GM18526 (cell line): ENCODE results near the gene PAGE1.

Experiments used
- POLR2A ChIP-seq: IDR thresholded peaks from 3 replicates; pipeline ENCODE4 v1.6.1; 2011; ENCODE audit not compliant: insufficient read length; ENCODE audit errors: extremely low read depth

PAGE1 gene, protein sequence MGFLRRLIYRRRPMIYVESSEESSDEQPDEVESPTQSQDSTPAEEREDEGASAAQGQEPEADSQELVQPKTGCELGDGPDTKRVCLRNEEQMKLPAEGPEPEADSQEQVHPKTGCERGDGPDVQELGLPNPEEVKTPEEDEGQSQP

DNA sequence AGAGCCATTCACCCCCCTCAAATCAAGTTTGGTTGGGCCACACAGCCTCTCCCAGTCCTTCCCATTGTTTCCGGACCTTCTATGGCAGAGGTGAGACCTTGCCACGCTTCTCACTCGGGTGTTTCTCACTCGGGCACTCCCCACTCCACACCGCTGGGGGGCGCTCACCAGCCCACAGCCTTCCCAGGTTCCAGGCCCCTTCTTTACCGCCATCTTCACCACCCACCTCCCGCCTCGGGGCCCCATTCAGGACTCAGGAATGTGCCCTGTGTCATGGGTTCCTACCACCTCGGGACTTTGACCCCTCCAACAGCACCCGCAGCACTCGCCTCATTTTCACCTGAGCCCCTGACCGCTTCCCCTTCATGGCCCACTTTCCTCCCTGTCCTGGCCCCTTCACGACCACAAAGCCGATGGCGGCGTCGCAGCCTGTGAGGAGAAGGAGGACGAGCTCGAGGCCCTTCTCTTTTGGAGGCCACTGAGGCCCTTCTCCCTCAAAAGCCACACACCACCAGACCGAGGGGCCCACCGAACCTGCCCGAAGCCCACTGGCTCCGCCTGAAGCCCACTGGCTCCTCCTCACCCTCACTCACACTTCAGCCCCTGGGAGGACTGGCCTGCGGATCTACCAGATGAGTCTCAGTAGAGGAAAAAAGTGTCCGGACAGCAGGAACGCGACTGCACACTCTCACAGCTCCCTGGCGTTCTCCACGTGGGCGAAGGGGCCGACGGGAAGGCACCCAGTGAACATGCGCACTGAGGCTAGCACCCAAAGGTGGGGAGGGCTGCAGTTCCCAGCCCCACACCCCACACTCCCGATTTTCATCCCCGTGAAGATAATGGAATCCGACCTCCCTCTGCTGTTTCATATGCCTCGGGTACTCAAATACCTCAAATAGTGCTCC, at the start of gene PAGE1:
TSS of gene PAGE1 (minus strand) at position 709 of the 905 bp plus-strand sequence. CDS start 1,214 bp downstream, outside the sequence.
- TF ChIP-seq POLR2A, result no peak

DNA sequence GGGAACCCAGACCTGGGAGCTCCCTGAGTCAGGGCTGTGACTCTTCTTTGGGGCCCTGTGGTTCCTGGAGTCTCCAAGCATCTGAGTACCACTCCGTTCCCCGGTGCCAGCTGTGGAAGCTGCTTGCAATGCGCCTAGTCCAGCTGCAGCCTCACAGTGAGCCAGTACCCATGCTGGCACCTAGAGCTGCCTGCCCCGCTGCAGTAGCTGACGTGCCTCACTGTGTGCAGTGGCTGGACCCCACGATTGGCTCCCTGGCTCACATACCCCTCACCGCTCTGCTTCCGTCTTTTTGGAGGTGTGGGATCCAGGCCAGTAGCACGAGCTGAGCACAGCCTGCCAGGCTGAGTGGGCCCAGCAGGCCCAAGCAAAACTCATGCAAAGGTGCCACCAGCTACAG, 32.1 kb upstream of the PAGE1 start:
- TF ChIP-seq POLR2A, result no peak

DNA sequence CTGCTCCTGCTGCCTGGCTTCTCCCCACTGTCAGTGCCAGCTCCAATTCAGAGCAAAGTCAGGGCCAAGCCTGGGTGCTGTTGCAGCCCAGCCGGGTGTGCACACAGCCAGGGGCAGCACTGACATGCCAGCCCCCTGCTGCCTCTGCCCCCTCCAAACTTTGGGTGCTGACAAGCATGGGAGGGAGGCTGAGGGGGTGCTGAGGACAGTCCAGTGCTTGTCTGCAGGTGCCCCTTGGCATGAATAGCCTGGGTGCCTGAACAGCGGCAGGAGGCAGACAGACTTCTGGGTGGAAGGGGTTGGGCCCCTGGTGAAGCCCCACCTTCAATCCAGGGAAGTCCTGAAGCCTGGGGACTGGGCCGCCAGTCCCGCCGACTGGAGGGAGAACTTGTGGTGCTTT, 31.2 kb upstream of the PAGE1 start:
- TF ChIP-seq POLR2A, result no peak

DNA sequence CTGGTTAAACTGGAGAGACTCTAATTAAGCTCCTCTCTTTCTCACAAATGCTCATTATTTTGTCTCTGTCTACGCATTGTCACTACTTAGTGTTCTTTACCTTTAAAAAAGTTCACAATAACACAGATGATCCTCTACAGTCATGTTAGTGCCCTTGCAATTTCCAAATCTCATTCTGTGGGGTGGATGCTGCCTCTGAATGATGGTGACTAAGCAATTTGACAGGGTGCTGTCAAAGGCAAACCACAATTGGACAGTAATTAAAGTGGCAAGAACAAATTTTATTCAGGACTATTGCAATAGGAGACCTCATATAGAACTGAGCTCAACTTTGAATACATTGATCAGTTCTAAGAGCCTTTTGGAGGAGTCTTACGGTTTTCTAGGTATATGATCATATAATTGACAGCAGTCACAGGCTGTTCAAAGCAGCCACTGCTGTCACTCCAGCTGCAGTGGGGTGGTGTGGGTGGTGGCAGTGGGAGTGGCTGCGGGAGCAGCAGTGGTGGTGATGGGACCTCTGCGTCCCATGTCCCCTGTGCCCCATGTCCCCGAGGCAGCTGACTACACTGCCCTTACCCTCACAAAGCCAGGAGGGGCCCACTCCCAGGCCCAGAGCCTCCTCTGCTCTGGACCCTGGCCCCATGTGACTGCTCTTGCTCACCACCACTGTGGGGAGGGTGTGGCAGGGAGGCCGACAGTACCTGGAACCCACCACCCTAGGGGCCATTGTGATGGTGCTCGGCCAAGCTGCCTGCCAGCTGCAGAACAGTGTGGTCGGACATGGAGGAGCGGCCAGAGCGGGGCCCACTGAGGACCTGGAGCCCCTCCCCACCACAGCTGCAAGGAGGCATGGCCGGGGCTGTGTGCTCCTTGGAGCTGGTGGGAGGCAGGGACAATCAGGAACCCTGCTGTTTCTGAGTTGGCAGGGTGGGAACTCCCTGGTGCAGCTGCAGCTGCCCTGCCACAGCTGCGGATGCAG, 30.4 kb upstream of the PAGE1 start:
- no peak for TF ChIP-seq POLR2A

DNA sequence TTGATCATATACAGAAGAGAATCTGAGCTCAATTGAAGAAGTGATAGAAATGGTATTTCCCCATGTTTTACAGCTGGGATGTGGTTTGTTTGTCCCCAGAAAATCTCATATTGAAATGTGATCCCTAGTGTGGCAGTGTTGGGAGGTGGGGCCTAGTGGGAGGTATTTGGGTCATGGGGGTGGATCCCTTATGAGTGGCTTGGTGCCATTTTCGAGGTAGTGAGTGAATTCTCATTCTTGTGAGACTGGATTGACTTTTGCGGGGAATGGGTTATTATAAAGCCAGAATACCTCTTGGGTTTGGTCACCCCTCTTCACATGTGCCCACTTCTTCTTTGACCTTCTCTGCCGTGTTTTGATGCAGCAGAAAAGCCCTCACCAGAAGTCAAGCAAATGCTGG, 29.6 kb upstream of the PAGE1 start:
- no peak for TF ChIP-seq POLR2A

DNA sequence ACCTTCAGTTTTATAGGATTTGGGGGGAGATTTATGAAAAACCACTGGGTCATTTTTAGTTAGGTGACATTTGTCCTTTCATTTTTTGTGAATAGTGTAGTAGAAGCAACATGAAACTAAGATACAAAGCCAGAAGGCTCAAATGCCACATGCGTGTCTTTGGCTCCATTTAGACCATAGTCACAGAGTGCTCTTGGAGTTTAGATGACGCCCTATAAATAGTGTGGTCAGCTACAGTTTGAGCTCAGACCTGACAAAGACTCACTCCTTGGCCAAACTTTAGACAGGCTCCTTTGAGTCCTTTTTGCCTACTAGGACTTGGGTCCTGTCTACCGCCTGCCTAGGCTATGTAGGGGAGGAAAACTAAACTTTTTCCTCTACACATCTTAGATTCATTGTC, 16.8 kb upstream of the PAGE1 start:
- TF ChIP-seq POLR2A, result no peak

DNA sequence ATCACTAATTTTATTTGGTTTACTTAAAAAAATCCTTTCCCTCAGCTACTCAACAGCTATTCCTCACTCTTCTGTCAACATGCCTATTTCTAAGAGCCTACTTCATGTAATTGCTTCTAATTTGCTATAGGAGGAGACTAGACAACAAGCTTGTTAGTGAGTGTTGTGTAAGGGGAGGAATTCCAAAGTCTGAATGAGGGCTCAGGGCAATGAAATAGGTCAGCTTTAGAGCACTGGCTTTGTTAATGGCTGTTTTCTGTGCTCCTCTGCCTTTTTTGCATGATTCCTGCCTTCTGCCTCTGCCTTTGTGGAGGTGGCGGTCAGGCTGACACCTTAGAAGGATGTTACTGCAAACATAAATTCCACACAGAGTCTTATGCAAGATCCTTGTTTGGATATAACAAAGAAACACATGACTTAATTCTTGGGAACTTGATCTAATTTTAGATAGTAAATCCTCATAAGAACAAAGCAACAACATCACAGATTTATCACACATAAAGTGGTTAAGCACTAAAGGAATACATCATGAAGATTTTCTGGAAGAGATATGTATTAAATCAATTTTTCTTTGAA, 15.0 kb upstream of the PAGE1 start:
- TF ChIP-seq POLR2A, result no peak

DNA sequence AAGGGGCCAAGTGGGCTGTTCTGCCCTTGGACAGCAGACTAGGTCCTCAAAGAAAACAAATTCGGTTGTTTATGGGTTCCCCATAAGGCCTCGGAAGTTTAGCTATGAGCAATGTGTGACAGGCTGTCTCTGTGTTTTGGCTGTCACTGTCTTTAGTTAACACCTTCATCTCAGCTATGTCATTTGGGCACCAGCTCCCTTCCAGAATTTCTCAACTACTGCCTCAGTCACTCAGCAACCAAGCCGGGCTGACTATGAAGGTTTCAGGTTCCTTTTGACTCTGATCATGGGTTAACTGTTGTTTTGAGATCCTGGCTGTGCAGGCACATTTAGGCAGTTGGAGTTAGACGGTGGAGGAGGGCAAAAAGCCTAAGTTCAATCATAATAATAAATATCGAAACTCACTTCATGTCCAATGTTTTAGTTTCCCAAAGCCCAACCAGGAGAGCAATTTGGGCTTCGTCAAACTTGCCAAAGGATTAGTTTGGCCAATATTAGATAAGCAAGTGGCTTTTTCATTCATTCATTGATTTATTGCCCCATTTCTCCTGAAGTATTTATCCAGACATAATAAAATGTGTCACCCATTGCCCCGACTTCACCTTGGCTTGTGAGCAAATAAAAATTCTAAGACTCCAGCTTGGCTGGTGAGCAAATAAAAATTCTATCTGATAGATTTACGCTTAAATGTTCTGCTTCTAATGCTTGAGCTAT, 9.1 kb upstream of the PAGE1 start:
- no peak for TF ChIP-seq POLR2A

DNA sequence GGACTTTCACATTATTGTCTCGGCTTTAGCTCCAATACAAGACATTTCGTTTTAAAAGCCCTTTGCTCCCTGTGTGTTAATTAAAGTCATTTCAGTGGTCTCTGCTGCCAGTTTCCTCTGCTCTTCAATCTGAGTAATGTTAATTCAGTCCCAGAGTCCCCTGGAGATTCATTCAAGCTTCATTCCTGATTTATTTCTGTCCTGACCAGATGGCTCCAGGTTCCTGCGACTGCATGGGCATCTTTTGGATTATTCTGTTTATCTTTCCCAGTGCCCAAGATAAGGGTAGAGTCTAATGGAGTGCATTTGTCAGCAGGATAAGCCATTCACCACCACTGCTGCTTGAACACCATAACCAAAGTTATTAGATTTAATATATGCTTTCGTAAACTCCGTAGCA, 6.1 kb upstream of the PAGE1 start:
- no peak for TF ChIP-seq POLR2A

DNA sequence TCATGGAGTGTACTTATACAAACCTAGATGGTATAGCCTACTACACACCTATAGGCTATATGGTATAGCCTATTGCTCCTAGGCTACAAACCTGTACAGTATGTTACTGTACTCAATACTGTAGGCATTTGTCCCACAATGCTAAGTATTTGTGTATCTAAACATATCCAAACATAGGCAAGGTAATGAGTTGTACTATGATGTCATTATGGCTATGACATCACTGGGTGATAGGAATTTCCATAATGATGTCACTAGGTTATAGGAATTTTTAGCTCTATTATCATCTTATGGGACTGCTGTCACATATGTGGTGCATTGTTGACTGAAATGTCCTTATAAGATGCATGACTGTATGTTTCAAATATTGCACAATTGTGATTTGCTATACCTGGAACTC, 5.5 kb upstream of the PAGE1 start:
- TF ChIP-seq POLR2A, result no peak

DNA sequence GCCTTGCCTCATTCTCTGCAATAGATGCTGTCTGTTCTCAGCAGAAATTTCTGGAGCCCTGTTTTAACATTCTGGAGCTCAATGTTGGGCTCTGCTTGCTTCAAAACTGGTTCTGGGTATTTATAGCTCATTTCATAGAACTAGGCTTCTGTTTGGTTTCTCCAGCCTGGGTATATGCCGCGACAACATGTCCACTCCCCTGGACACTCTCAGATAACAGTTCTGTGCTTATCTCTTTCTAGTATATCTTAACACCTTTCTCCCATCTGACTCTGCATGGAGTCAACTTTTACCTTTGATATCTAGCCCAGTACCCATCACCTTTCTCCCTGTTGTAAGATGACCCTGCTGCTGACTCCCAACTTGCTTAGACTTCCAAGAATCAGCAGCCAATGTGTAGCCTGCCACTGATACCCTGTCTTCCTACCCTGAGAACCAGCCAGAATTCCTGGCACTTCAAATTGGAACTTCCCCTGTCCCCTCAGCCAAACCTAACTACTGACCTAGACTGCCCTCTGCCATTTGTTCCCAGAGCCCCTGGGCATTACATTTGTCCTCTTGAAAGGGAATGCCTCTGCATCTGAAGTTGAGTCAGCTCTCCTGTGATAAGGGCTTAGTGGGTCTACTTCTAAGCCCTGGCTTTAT, 20.6 kb downstream of the PAGE1 start:
- TF ChIP-seq POLR2A, result no peak

DNA sequence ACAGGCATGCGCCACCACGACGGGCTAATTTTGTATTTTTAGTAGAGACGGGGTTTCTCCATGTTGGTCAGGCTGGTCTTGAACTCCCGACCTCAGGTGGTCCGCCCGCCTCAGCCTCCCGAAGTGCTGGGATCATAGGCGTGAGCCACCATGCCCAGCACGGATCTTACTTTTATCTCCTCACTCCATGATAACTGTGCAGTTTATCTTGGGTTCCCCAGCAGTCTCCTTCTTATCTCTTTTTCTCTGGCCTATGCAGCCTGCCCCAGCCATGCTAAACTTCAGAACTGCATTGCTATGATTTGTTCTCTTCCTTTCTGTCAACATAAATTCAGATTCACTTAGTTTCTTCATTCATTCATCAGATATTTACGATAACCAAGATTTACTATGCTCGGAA, 22.4 kb downstream of the PAGE1 start:
- TF ChIP-seq POLR2A, result no peak

DNA sequence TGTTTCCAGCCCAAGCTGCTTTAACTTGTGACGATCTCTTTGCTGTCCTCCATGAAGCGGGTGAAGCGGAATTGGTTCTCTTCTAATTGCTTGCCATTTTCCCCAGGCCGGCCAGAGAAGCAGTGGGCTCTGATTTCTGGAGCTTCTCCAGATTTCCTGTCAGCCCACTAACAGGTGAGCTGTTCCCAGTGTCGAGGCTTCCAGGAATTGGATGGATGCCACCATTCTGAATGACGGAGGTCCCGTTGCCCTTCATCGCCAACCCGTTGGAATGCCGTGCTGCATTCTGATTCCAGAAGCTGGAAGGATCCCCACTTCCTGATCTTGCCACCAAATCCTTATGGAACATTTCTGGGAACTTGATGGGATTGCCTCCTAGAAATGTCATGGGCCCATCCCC, 31.0 kb downstream of the PAGE1 start:
- TF ChIP-seq POLR2A, result no peak

DNA sequence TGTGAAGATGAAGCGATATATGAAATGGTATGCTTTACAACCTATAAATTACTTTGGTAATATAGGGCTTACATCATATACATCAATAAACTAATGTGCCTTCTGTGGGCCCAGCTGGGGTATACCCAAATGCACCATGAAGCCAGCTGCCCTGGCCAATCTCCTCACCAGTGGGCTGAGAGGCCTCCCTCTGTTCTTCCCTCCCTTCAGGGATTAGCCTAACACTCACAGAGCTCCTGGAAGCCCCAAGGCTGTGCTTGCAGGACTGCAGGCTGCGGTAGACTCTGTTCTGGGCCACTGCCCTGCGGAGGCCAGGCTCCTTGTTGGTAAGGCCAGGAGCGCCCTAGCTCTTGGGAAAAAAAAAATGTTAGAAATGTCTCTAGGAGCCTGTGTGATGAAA, 33.9 kb downstream of the PAGE1 start:
- no peak for TF ChIP-seq POLR2A
